Subcutaneous preadipocyte (primary cell): ENCODE data around the gene PTPN7. TPM values are rescaled to one million over a fixed set of nuclear protein-coding genes. Genes with fewer than 3 reads are reported as not detected.

Experiments
- total RNA-seq: library from RNA; depleted of rRNA; stranded (reverse); fragments of >200 nt; gene quantifications from 2 replicates; pipeline ENCODE4 v1.2.3, GENCODE V29; 2012

The PTPN7 gene
- not detected in 2 replicates for total RNA-seq

DNA sequence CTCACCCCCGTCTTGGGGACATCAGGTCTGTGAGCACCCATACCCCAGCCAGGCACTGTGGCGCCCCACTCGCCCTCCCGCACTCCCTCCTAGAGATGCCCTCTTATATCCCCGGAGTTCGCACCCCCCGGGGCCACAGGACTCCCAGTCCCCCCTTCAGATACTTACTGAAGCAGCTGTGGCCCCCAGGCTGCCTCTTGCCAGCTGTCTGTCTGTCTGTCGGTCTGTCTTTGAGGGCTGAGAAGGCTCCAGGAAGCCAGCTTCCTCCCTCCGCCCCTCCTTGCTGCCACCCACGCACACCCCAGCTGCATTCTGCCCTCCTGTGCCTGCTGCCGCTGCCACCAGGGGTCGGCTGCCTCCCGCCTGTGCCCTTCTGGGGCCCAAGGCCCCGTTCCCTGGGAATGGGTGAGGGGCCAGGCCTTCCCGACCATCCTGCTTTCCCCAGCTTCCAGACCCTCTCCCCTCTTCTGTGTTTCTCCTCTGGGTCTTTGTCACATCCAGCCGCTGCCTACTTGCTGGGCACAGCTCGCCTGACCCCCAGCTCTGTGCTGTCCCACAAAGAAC, at the start of gene PTPN7:
TSS of gene PTPN7 (minus strand) at position 226 of the 564 bp plus-strand sequence. CDS start 1,200 bp downstream, outside the sequence.

DNA sequence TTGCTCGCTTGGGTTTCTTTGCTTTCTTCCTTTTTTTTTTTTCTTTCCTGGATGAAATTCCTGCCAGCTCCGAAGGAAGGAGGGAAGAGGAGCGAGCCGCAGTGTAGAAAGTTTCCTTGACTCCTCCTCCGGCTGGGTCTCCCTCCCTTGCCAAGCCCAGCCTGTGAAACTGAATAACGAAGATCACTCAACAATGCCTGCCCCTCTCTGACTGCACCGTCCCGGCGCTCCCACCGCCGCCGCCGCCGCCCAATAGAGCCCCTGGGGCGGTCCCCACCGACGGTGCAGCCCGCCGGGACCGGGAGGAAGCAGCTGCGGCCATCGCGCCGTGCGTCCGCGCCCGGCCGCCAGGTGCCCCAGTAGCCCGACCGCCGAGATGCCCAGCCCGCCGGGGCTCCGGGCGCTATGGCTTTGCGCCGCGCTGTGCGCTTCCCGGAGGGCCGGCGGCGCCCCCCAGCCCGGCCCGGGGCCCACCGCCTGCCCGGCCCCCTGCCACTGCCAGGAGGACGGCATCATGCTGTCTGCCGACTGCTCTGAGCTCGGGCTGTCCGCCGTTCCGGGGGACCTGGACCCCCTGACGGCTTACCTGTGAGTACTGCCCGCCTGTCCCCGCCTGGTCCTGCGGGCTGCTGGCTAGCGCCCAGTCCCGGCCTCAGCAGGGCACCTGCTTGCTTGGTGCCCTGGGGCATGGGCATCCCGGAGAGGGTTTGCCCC, 33.4 kb upstream of the PTPN7 start, which contains the start of gene LGR6:
TSS of gene LGR6 (plus strand) at position 186 of the 714 bp plus-strand sequence. CDS start at position 377, 191 bp downstream.

GRCh38 chr1:202144402-202145067, 15.9 kb downstream of the PTPN7 start, which contains the start of gene ARL8A:
TSS of gene ARL8A (minus strand) at chr1:202144737. CDS start at chr1:202144572, 165 bp downstream.

DNA sequence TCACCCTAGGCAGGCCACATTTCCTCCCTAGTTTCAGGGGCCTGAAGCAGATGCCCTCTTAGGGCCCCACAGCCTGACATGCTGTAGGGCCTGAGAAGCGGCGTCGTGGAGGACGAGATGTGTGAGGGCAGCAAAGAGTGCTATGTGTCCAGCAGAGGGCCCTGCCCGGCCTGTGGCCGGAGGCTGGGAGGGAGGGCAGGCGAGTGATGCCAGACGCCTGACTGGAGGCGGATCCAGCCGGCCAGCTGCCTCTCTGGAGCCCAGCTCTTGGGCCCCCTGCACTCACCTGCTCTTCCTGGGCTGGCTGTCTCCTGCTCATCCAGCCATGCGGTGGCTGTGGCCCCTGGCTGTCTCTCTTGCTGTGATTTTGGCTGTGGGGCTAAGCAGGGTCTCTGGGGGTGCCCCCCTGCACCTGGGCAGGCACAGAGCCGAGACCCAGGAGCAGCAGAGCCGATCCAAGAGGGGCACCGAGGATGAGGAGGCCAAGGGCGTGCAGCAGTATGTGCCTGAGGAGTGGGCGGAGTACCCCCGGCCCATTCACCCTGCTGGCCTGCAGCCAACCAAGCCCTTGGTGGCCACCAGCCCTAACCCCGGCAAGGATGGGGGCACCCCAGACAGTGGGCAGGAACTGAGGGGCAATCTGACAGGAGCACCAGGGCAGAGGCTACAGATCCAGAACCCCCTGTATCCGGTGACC, 37.6 kb downstream of the PTPN7 start, which contains the start of gene GPR37L1:
TSS of gene GPR37L1 (plus strand) at position 279 of the 697 bp plus-strand sequence. CDS start at position 326, 47 bp downstream.

Other genes starting within 250 kb of the PTPN7 start
- 0.20 and 1.8 TPM in 2 replicates for gene LMOD1, start 214.1 kb downstream of the PTPN7 start, total RNA-seq
- 40.8 and 46.7 TPM in 2 replicates for gene TIMM17A, start 205.1 kb downstream of the PTPN7 start, total RNA-seq
- gene RNPEP, start 178.0 kb downstream of the PTPN7 start, total RNA-seq = 60.6 and 62.8 TPM in 2 replicates
- 0.20 TPM in 1 of 2 replicates, not detected in the other for gene ELF3, start 150.0 kb downstream of the PTPN7 start, total RNA-seq
- gene GPR37L1, start 37.7 kb downstream of the PTPN7 start, total RNA-seq = not detected in 2 replicates
- gene ARL8A, start 15.9 kb downstream of the PTPN7 start, total RNA-seq = 12.9 and 17.0 TPM in 2 replicates
- not detected in 2 replicates for gene LGR6, start 33.2 kb upstream of the PTPN7 start, total RNA-seq
- 34.9 and 49.1 TPM in 2 replicates for gene UBE2T, start 181.3 kb upstream of the PTPN7 start, total RNA-seq
- gene PPP1R12B, start 188.1 kb upstream of the PTPN7 start, total RNA-seq = 18.7 and 24.2 TPM in 2 replicates